HepG2 (cell line): ENCODE data around the gene RSL1D1. TPM values are rescaled to one million over a fixed set of nuclear protein-coding genes. Genes with fewer than 3 reads are reported as not detected.

ENCODE experiments used
- ARNTL ChIP-seq: sonication (generic); formaldehyde crosslinking; IDR thresholded peaks from 2 replicates; pipeline ENCODE4 v1.4.0; 2020; ENCODE audit warnings: mild to moderate bottlenecking, missing genetic modification reagents
- CREBL2 ChIP-seq: sonication (generic); formaldehyde crosslinking; IDR thresholded peaks from 2 replicates; pipeline ENCODE4 v1.8.1; 2023; ENCODE audit warnings: missing genetic modification reagents, mild to moderate bottlenecking, borderline replicate concordance
- MAFK ChIP-seq, 2 experiments: IDR thresholded peaks in 1 of 2; conservative IDR thresholded peaks in 1 of 2; 2 replicates each; pipeline ENCODE4 v1.6.1; 2011; ENCODE audit warnings: improper control_type of control experiment in 2 of 2, low read length in 2 of 2
- MBD4 ChIP-seq: IDR thresholded peaks from 2 replicates; pipeline ENCODE4 v1.6.1; 2012; ENCODE audit warnings: low read length, inconsistent platforms, borderline replicate concordance
- RBFOX2 ChIP-seq: fragments of 200-400 bp; formaldehyde crosslinking; IDR thresholded peaks from 2 replicates; pipeline ENCODE4 v1.6.1; 2017; ENCODE audit warnings: low read depth, mild to moderate bottlenecking, low read length
- TERF1 ChIP-seq: sonication (generic); formaldehyde crosslinking; IDR thresholded peaks from 2 replicates; pipeline ENCODE4 v1.8.0; 2022; ENCODE audit warnings: mild to moderate bottlenecking, missing genetic modification reagents, moderate library complexity
- U2AF2 ChIP-seq: fragments of 200-400 bp; formaldehyde crosslinking; IDR thresholded peaks from 2 replicates; pipeline ENCODE4 v1.6.1; 2017; ENCODE audit warnings: low read depth, mild to moderate bottlenecking, low read length
- ZNF407 ChIP-seq: sonication (generic); formaldehyde crosslinking; IDR thresholded peaks from one replicate; pipeline ENCODE4 v1.5.1; 2020; ENCODE audit warnings: mild to moderate bottlenecking, missing genetic modification reagents; ENCODE audit errors: not compliant biosample characterization
- ZNF724P ChIP-seq: sonication (generic); formaldehyde crosslinking; IDR thresholded peaks from 2 replicates; pipeline ENCODE4 v1.8.0; 2022; ENCODE audit warnings: missing genetic modification reagents, borderline replicate concordance
- ZNF891 ChIP-seq: sonication (generic); formaldehyde crosslinking; IDR thresholded peaks from 2 replicates; pipeline ENCODE4 v1.5.0; 2020; ENCODE audit warnings: mild to moderate bottlenecking, missing genetic modification reagents
- ZSCAN5A ChIP-seq: sonication (generic); formaldehyde crosslinking; IDR thresholded peaks from 2 replicates; pipeline ENCODE4 v1.8.0; 2022; ENCODE audit warnings: mild to moderate bottlenecking, missing genetic modification reagents, borderline replicate concordance
- polyA plus RNA-seq, 8 experiments: library from polyadenylated mRNA; depleted of rRNA in 3 of 8; stranded (reverse) in 7 of 8; unstranded in 1 of 8; fragments of >200 nt; fragmentation: Illumina TruSeq in 4 of 8; extraction: Trizol in 4 of 8; gene quantifications; 2 replicates each; pipeline versions ENCODE4 v1.2.1 to v1.2.3, GENCODE V29; 2011 to 2016; ENCODE audit warnings: low read depth in 4 of 8, missing spikeins in 1 of 8, mixed read lengths in 1 of 8; ENCODE audit not compliant: insufficient read depth in 1 of 8
- total RNA-seq, 5 experiments: library from RNA; depleted of rRNA; stranded (reverse); fragments of >200 nt; fragmentation: Illumina TruSeq; extraction: Trizol; gene quantifications; 2 replicates each; pipeline ENCODE4 v1.2.3, GENCODE V29; 2016; ENCODE audit warnings: low read depth in 1 of 5
- TF ChIP-seq, protein P1 (sequence below): sonication (generic); formaldehyde crosslinking; IDR thresholded peaks from 2 replicates; pipeline ENCODE4 v1.5.1; 2020; ENCODE audit warnings: mild to moderate bottlenecking, missing genetic modification reagents, moderate library complexity
- TF ChIP-seq, protein P2 (sequence below): sonication (generic); formaldehyde crosslinking; IDR thresholded peaks from 2 replicates; pipeline ENCODE4 v1.4.0; 2020; ENCODE audit warnings: missing genetic modification reagents, low read depth, mild to moderate bottlenecking, borderline replicate concordance

RSL1D1 gene
- total and polyA plus RNA-seq, 2 of the 13 experiments (the other 11 are each of a cell fraction or from before 2014, with no cell fraction given) = 187 to 343 TPM

DNA sequence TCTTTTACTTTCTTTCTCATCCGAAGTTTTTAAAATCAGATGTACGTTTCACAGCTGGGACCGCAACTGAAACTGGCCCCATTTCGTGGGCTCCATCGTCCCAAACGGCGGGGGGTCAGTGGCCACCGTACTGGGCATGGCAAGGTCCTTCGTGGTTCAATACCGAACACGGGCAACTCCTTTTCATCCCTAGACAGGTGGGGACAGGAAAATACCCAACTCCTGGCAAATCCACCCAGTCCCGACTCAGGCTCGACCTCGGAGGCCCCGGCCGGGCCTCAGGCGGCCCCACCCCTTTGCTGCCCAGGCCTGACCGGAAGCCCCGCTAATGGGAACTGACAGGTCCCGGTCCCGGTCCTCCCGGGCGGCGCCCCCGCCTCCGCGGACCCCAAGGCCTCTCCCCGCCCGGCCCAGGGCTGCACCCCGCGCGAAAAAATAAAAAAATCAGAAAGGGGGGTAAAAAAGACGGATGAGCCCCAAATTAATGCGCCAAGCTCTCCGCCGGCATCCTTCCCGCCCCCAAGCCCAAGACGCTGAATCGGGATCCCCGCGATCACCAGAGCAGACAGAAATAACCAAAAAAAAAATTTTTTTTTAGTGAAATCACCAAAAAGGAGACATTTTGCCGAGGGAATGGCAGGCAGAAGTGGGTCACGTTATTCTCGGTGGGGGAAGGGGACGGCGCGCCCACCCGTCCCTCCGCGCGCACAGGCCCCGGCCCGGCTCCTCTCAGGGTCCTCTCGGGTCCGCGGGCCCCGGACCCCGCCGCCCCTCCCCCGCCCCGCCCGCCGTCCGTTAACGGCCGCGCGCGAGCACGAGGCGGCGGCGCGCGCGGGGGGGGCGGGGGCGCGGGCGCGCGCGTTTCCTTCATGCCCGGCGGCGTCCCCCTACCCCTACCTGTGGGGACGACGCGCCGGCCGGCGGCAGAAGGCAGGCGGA, 54.8 kb downstream of the RSL1D1 start (continued):
- TF ChIP-seq ZNF407 (peak; percentile 74), ARNTL (CRISPR knock-in tag) (no peak), ZNF724P (CRISPR knock-in tag) (no peak), TERF1 (CRISPR knock-in tag) (no peak), U2AF2 (0 out of 2 replicates have a peak, but pooled peaks have one; percentile 40), ZNF891 (CRISPR knock-in tag) (no peak), MAFK (conservative IDR thresholded peaks at IDR 0.05 in 1 of 2, IDR thresholded peaks at IDR 0.05 in 1 of 2; ENCODE audit: low read length in 2 of 2) (no peak), CREBL2 (CRISPR knock-in tag) (no peak), ZSCAN5A (CRISPR knock-in tag) (no peak), RBFOX2 (peak; percentile 78), MBD4 (no peak)
- TF ChIP-seq, protein P1, sequence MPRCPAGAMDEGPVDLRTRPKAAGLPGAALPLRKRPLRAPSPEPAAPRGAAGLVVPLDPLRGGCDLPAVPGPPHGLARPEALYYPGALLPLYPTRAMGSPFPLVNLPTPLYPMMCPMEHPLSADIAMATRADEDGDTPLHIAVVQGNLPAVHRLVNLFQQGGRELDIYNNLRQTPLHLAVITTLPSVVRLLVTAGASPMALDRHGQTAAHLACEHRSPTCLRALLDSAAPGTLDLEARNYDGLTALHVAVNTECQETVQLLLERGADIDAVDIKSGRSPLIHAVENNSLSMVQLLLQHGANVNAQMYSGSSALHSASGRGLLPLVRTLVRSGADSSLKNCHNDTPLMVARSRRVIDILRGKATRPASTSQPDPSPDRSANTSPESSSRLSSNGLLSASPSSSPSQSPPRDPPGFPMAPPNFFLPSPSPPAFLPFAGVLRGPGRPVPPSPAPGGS (CRISPR knock-in tag) = no peak
- TF ChIP-seq, protein P2, sequence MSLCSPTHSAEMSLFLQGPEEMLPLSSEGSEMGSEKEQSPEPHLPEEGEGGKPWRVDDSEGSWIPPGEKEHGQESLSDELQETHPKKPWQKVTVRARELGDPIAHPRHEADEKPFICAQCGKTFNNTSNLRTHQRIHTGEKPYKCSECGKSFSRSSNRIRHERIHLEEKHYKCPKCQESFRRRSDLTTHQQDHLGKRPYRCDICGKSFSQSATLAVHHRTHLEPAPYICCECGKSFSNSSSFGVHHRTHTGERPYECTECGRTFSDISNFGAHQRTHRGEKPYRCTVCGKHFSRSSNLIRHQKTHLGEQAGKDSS (CRISPR knock-in tag) = no peak; the same call in 1 of the 2 replicates
